KG1 (cell line): ENCODE results near the gene CMYA5.
"Not testable (repeated sequence)": the region's sequence is repeated elsewhere in the genome, so short reads cannot be mapped to it uniquely, and the experiment has no call there.

Source experiments
- DNase-seq: peaks from one replicate; lab custom pipeline; 2025; lab: John Stamatoyannopoulos, UW

Gene CMYA5

DNA sequence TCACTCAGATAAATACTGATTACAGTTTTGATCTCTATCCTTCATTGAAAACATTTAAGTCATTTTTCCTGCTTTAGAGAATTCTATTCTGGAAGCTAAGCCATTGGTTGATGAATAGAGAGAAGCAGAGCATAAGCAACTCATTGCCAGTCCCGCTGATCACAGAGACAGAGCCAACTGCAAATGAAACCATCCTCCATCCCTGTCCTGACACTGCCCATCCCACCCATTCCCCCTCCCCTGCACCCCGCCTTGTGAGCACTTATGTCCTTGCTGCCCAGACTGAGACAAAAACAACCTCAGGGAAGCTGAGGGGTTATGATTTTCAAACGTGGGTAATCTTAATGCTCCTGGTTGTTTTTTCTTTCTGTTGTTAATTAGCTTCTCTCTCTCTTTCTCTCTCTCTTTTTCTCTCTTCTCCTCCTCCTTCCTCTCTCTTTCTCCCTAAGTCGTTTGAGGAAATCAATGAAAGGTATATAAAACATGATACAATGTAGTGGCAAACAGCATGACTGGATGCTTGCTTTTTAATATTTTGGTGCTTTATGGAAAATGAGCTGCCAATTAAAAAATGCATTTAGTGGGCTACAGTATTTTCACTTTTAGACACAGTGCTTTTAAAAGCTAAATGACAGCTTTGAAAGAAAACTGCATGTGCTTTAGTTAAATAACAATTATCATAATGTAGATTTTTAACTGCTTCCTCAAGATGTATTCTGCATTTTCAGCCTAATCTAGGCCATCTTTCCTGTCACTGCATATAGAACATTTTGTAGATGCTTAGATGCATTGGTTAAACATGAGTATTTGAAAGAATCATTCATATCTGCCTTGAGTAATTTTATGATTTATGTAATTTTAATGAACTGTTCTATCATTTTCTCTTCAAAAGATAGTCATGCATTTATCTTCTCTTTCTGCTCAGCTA, 57.3 kb downstream of the CMYA5 start:
- DNase-seq = no peak

DNA sequence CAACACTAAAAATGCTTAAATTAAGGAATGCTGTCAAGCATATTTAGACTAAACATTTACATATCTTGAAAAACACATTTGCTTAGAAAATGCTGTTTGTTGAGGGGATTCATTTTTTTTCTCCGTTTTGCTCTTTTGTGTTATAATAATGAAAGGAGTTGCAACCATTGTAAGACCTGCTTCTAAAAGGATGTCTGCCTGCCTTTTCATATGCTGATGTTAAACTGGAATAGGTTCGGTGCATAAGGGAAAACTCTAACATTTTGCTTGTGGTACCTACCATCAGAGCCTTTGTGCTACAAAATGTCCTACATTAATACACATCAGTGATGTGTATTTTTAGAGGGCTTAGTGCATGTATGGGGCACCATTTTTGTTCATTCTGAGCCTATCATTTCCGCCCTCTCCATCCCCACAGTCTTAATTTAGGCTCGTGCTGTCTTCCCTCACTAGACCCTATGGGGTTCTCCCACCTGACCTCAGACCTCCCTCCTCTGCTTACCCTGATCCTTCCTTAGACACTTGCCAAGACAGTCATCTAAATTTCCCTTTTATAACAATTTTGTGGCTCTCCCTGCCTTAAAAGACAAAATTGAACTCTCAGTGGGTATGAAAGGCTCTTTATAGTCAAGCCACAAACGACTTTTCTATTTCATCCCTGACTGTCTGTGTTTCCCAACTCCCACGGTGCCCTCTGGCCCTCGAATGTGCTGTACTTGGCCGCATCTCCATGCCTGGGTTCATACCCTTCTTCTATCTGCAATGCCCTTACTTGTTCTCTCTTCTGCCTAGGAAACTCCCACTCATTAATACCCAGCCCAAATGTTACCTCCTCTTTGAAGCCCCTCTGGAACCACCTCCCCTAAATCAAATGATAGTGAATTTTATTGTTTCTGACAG, 61.2 kb downstream of the CMYA5 start:
- no peak for DNase-seq

DNA sequence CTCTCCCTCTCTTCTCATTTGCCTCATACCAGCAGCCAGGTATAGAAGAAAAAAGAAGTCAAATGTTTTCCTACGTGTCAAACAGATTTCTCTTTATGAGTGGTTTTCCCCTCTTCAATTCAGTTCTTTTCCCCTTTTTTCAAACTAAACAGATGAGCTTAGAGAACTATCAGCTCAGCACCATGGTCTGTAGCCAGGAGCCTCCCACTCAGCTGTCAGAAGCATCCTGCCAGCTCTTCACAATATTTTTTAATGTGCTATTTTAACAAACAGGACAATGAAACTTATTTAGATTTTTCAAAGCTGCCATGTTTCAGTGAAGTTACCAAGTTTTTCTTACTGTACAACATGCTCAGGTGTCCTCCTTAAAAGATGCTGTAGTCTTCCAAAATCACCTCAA, 63.5 kb downstream of the CMYA5 start:
- no peak for DNase-seq

DNA sequence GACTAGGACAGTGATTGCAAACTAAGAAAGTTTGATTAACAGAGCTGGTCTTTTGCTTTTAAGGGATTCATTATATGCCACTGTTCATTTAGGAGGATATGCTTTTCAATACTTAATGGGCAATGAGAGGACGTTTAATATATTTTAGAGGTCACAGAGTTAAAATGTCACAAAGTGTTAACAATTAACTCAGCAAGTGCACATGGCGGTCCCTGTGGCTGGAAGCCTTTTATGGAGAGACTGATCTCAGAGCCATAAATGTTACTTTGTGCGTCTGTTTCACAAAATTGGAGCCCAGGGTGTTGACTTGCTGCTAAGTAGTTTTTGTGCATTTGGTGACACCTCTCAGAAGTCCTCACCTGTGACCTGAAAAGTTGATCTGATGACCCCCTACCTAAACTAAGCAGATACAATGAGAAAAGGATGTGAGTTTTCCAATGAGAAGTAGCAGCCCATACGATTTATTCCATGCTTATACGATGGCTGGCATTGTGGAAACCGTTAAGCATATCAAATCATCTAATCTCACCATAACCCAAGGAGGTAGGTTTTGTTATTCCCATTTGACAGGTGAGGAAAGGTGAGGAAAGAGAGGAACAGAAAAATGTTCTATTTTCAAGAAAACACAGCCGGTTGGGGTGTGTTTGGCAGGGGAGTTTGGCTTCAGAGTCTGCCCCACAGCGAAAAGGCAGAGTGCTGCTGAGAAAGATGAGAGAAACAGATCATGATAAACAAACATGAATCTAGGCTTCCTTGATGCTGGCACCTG, 64.4 kb downstream of the CMYA5 start:
- no peak for DNase-seq

DNA sequence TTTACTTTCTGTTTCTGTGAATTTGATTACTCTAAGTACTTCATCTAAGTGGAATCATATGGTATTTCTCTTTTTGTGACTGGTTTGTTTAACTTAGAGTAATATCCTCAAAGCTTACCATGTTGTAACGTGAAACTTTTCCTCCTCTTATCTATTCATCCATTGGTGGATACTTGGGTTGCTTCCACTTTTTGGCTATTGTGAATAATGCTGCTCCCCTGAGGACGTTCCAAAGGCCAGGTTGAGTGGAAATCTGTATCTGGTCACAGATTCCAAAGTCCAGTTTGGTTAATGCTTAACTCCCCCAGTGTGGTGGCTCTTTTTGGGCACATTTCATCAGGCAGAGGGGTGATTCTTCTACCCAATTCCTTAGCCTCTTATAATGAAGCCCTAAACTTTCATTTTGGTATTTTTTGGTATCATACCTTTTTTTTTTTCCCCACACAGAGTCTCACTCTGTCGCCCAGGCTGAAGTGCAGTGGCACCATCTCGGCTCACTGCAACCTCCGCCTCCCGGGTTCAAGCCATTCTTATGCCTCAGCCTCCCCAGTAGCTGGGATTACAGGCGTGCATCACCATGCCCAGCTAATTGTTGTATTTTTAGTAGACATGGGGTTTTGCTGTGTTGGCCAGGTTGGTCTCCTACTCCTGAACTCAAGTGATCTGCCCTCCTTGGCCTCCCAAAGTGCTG, 65.4 kb downstream of the CMYA5 start:
- no peak for DNase-seq

DNA sequence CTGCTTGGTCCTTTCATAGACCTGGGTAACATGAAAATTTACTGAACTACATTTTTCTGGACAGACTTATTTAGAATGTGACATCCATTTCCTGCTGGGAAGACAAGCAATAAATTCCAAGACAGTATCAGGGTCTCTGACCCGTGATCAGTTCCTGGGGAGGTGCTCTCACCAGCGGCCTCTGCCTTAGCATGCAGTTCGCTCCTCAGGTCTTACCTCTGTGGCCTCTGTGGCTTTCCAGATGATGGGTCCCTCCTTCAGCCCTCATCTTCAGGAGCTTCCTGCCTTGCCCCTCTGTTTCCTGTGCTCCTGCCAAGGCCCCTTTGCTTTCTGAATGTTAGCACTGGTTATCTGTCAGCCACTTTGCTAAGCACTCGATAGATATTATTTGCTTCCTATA, 66.4 kb downstream of the CMYA5 start:
- DNase-seq = no peak

DNA sequence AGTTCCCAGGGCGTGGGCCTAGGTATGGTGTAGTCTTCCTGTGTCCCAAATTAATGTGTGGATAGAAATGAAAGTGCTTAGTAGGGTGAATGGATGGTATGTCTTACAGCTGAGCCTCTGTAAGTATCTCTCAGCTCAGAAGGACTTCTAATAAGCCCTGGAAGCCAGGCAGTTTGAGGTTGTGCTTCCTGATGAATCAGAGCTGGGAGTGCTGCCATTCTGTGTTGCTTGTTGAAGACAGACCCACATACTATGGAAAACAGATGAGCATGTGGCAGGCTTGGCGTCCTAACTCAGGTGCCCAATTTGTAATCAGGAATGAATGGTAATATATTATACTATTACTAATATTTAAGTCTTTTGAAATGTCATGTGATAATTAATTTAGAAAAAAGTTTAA, 69.8 kb downstream of the CMYA5 start:
- no peak for DNase-seq

DNA sequence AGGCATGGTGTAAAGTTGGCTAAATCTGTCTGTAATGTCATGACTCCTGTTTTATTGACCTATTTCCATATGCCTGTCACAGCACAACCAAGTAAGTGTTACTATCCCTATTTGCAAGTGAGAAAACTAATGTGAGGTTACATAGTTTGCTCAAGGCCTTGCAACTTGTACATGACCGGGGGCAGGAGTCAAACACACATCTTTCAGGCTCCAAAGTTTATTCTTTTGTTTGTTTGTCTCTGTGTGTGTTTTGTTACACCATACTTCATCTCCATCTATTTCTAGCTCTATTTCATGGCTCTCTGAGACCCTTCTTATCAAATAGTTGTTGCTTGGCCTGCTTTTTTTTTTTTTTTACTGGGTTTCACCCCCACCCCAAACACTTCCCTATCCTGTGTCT, 70.2 kb downstream of the CMYA5 start:
- DNase-seq = no peak

DNA sequence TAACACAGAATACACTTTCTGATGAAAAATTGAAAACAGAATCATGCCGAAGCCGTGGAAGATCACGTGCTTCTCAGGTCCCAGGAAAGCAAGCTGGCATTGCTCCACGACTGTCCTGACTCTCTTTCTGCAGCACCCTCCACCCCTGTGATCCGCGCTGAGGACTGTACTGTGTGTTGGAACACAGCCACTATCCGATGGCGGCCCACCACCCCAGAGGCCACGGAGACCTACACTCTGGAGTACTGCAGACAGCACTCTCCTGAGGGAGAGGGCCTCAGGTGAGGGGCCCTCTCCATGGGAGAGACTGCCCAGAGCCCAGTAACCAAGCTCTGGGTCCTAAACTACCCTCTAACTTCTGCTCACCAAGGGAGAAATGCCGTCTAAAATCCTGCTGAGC, 73.3 kb downstream of the CMYA5 start:
- DNase-seq = no peak

DNA sequence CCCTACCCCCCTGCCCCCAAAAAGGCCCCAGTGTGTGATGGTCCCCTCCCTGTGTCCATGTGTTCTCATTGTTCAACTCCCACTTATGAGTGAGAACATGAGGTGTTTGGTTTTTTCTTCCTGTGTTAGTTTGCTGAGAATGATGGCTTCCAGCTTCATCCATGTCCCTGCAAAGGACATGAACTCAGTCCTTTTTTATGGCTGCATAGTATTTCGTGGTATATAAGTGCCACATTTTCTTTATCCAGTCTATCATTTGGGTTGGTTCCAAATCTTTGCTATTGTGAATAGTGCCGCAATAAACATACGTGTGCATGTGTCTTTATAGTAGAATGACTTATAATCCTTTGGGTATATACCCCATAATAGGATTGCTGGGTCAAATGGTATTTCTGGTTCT, 74.5 kb downstream of the CMYA5 start:
- DNase-seq = not testable (repeated sequence)

DNA sequence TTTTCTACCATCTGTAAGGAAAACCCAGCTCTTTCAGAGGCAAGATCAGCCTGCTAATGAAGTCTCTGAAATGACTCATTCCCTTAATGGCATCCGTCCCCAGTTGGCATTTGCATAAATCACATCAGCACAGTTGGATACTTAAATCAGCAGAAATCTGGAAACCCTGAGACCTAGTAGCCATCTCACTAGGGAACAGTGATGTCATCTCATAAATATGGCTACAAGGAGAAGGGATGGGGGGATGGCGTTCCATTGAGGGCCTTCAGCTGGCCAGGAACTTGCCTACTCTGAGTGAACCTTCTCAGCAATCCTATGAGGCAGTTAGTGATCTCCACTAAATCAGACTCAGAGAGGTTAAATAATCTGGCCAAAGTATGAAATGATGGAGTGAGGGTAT, 81.8 kb downstream of the CMYA5 start:
- no peak for DNase-seq

DNA sequence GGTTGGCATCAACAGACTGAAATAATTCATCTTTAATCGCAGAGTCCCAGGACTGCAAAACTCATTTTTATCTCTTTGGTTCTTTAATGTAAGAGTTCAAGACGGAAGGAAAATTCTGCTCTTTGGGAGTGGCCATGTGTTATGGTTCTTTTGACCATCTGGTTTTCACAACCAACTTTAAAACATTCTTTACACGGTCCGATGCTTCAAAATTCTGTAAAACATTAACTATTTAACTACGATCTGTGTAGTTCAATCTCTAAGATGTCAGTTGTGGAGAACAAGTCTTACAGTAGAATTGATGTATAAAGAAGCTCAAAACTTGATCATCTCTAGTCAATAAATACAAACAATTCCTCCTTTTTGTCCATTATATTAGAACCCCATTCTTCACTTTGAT, 83.0 kb downstream of the CMYA5 start:
- DNase-seq = no peak

DNA sequence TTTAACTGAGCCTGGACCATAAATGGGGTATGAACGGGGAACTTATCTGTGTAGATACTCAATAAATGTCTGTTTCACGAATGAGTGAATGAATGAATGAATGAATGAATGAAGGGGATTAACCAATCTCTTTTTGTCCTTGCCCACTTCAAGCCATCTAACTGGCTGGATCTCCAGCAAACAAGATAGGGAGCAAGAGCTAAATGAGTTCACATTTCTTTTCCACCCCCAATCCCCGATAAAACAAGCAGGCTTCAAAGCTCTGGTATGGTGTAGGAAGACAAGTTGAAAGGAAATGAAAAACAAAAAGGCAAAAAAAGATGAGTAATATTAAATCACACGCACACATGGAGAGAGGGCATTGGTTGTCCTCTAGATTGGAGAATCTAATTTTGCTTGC, 84.0 kb downstream of the CMYA5 start:
- no peak for DNase-seq

DNA sequence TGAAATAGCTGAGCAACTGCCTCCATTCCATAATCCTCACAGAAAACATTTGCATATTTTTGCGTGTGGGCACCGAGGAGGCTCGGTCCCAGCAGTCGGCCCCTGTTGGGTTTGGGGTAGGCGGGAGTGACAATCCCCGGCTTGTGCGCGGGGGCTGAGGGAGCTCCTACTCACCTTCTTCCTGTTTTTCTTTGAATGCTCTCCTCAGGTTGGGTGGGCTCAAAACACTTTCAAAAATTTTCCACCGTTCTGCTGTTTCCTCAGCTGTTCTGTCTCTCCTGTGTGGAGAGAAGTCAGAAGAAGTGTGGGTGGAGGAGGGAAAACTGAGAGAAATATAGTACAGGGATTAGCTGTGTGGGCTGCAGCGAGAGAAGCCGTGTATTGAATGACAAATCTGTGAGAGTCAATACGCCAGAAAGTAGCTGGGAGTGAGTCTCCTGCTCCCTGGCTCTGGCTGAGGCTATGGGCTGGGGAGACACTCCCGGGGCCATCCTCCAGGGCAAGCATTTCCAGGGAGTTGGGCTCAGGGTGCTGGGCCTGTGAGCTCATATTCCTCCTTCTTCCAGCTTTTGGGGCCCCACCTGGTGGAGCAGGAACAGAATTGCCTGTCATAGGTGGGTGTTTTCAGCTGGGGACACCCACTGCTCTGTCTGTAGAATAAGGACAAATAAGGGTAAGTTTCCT, 84.7 kb downstream of the CMYA5 start:
- DNase-seq = no peak

DNA sequence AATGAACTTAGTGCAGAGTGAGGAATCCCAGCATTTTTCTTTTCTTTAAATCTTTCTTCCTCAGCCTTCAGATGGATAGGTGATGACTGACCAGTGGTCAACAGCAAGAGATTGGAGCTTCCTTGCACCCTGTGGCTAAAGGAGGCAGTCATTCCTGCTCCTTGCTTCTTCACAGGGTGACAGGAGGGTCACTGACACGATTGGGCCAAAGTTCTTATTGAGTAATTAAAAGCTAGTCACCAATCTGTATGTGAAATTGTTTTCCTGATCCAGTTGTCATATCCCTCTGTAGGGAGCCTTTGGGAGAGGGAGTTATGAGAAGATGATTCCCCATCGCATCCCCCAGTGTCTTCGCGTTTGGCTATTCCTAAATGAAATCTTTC, 85.2 kb downstream of the CMYA5 start:
- no peak for DNase-seq

DNA sequence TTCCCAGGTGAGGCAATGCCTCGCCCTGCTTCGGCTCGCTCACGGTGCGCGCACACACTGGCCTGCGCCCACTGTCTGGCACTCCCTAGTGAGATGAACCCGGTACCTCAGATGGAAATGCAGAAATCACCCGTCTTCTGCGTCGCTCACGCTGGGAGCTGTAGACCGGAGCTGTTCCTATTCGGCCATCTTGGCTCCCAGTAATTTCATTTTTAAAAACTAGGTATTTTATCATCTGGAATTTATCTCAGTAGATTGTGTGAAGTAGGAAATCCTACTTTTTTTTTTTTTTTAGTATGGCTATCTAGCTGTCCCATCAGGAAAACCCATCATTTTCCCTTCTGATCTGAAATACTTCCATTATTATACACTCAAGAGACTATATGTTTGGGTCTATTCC, 95.1 kb downstream of the CMYA5 start:
- DNase-seq = not testable (repeated sequence)

DNA sequence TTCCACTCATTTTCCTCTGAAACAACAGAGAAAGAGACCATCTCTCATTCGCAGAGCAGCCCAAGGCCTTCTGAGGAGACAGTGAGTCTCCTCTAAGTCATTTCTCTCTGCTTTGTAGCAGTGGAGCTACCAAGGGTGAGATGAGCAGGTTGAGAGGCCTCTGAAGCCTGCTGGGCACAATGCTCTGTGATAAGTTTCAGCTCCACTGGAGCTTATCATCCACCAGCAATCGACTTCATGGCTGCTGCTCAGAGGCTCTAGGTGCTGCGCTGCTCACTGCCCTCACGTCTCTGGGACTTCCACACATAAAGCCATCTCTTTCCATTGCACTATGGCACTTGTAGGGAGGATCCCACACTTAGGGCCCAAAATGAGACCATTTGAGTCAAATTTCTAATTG, 96.3 kb downstream of the CMYA5 start:
- DNase-seq = no peak

DNA sequence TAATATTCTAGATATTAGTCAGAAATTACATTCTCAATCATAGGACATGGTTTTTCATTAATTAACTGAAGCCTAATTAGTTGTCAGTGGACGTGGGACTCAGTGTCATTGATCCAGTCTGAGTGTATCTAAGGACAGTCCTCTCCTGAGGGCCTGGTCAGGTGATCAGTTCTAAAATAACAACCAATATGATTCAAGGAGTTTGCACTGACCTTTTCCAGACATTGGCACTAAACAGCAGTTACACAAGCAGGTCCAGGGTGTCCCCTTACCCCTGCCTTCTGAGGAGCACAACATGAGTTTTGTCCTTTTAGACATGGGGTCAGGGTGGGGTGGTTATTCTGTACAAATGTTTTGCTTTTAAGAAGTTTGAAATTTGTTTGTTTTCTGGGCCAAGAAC, 97.8 kb downstream of the CMYA5 start:
- no peak for DNase-seq

DNA sequence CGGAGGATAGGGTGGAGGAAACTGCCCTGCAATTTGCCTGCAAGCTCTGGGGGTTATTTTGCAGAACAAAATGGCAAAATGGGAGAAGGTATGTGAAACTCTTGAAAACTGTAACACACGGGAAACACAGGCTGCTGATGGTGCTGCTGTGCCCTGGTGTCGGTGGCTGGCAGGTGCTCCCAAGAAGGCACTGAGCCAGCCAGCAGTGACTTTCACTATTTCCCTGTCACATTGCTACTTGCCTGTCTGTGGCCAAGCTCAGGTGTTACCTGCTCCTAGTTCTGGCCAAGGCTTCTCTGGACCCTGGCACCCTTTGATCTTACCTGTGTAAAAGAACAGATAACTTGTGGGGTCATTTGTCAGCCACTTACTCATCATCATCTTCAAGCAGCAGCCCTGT, 102.2 kb downstream of the CMYA5 start:
- DNase-seq = no peak

DNA sequence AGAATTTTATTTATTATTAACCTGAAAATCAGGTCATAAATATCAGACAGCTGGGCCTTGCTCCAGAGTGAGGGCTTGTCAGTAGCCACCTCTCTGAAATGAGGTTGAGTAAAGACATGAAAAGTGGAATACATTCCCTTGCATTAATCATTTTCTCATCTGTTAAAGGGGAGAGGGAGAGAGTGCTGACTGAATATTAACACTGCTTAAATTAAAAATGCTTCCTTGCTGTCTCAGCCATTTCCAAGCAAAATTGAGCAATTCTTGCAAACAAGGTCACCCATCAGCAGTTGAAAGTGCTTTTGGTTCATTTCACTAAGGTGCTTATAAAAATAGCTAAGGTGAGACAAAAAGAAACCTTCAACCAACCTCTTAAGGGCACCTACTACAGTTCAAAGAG, 102.8 kb downstream of the CMYA5 start:
- DNase-seq = no peak

DNA sequence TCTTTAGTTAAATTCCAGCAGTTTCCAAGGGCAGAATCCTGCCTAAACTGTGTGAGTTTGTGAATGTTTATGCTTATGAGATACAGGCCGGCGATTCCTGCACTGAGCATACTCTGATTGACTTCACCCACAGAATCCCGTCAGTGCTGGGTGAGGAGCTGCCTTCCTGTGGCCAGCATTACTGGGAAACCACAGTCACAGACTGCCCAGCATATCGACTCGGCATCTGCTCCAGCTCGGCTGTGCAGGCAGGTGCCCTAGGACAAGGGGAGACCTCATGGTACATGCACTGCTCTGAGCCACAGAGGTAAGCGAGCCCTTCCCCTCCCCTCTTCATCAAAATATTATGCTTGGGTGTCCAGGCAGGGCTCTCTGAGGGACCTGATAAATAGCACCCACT, 103.7 kb downstream of the CMYA5 start:
- DNase-seq = no peak
